SK-N-SH (cell line): ENCODE measurements around the gene SSTR3. TPM values are rescaled to one million over a fixed set of nuclear protein-coding genes. Genes with fewer than 3 reads are reported as not detected.

Experiments used
- CTCF ChIA-PET: fragments of 300-600, 350-600 bp; formaldehyde crosslinking; extraction: SDS; loops from one replicate; lab custom pipeline; 2021; lab: Yijun Ruan, JAX
- POLR2A ChIA-PET: fragments of 350-600 bp; sonication (Branson Sonifier 250); formaldehyde crosslinking; extraction: SDS; loops from one replicate; lab custom pipeline; 2020; ENCODE audit warnings: antibody characterized with exemption, inconsistent platforms; lab: Yijun Ruan, JAX
- DNase-seq: peaks from one replicate; pipeline ENCODE4 v3.0.0; 2012
- H2AFZ ChIP-seq: fragments of 200-600 bp; sonication (generic); 2 replicates; pipeline ENCODE4 v1.8.1; 2016; ENCODE audit warnings: antibody characterized with exemption, mild to moderate bottlenecking, low read depth
- H3F3A ChIP-seq: fragments of 200-600 bp; sonication (generic); replicated peaks from 2 replicates; pipeline ENCODE3; 2016; ENCODE audit warnings: antibody characterized with exemption, mild to moderate bottlenecking; ENCODE audit not compliant: insufficient read depth
- H3K27ac ChIP-seq, 2 experiments: fragments of 200-500 bp in 1 of 2; fragments of 200-600 bp in 1 of 2; sonication (Bioruptor generic) in 1 of 2; sonication (generic), shearing (Covaris generic) in 1 of 2; 2 replicates each; pipeline versions ENCODE4 v1.5.1 to v1.6.1; 2014 to 2016; ENCODE audit warnings: low read depth in 2 of 2, inconsistent platforms in 1 of 2, low read length in 1 of 2, mild to moderate bottlenecking in 1 of 2, mixed read lengths in 1 of 2
- H3K27me3 ChIP-seq: fragments of 200-600 bp; sonication (generic), shearing (Covaris generic); 2 replicates; pipeline ENCODE4 v1.6.1; 2016; ENCODE audit warnings: mixed run types; ENCODE audit not compliant: insufficient read depth
- H3K36me3 ChIP-seq, 2 experiments: fragments of 200-500 bp in 1 of 2; fragments of 200-600 bp in 1 of 2; sonication (Bioruptor generic) in 1 of 2; sonication (generic) in 1 of 2; replicated peaks in 1 of 2; 2 replicates each; pipeline versions ENCODE3 to v1.5.1; 2014 to 2016; ENCODE audit warnings: low read length in 1 of 2, mild to moderate bottlenecking in 1 of 2; ENCODE audit not compliant: insufficient read depth in 2 of 2, control insufficient read depth in 1 of 2
- H3K4me1 ChIP-seq, 2 experiments: fragments of 200-500 bp in 1 of 2; fragments of 200-600 bp in 1 of 2; sonication (Bioruptor generic) in 1 of 2; sonication (generic), shearing (Covaris generic) in 1 of 2; 2 replicates each; pipeline versions ENCODE4 v1.5.1 to v1.6.1; 2014 to 2016; ENCODE audit warnings: low read depth in 1 of 2, low read length in 1 of 2, mixed run types in 1 of 2; ENCODE audit not compliant: insufficient read depth in 2 of 2, control insufficient read depth in 1 of 2
- H3K4me2 ChIP-seq: fragments of 200-600 bp; sonication (generic), shearing (Covaris generic); 2 replicates; pipeline ENCODE4 v1.6.1; 2017; ENCODE audit warnings: mixed run types
- H3K4me3 ChIP-seq, 2 experiments: fragments of 200-500 bp in 1 of 2; fragments of 200-600 bp in 1 of 2; sonication (Bioruptor generic) in 1 of 2; sonication (generic), shearing (Covaris generic) in 1 of 2; 2 replicates each; pipeline versions ENCODE4 v1.5.1 to v1.8.1; 2014 to 2016; ENCODE audit warnings: low read depth in 2 of 2, inconsistent platforms in 1 of 2, low read length in 1 of 2, mild to moderate bottlenecking in 1 of 2, mixed read lengths in 1 of 2, moderate library complexity in 1 of 2
- H3K79me2 ChIP-seq: fragments of 200-600 bp; sonication (generic); 2 replicates; pipeline ENCODE4 v1.8.1; 2017; ENCODE audit warnings: mild to moderate bottlenecking; ENCODE audit not compliant: insufficient read depth
- H3K9ac ChIP-seq: fragments of 200-600 bp; sonication (generic); 2 replicates; pipeline ENCODE4 v1.6.1; 2017; ENCODE audit warnings: mixed run types
- H3K9me2 ChIP-seq: fragments of 200-600 bp; sonication (generic); 2 replicates; pipeline ENCODE4 v1.6.1; 2017; ENCODE audit warnings: mixed run types
- H3K9me3 ChIP-seq: fragments of 200-600 bp; sonication (generic); 2 replicates; pipeline ENCODE4 v1.6.1; 2017; ENCODE audit warnings: mixed run types, mild to moderate bottlenecking, moderate library complexity
- H4K20me1 ChIP-seq: fragments of 200-600 bp; sonication (generic); 2 replicates; pipeline ENCODE4 v1.6.1; 2017; ENCODE audit warnings: mild to moderate bottlenecking, mixed run types; ENCODE audit not compliant: insufficient read depth
- CHD2 ChIP-seq: fragments of 150-350 bp; IDR thresholded peaks from 2 replicates; pipeline ENCODE4 v1.6.1; 2018; ENCODE audit warnings: low read length; ENCODE audit not compliant: partially characterized antibody
- EZH2phosphoT487 ChIP-seq: fragments of 200-600 bp; sonication (generic); IDR thresholded peaks from 2 replicates; pipeline ENCODE4 v1.6.1; 2017; ENCODE audit warnings: low read depth, mixed run types, mild to moderate bottlenecking, antibody characterized with exemption, moderate library complexity, borderline replicate concordance
- FOXJ3 ChIP-seq: sonication (generic); formaldehyde crosslinking; IDR thresholded peaks from 2 replicates; pipeline ENCODE4 v1.5.1; 2020; ENCODE audit warnings: mild to moderate bottlenecking, missing genetic modification reagents
- FOXM1 ChIP-seq: IDR thresholded peaks from 2 replicates; pipeline ENCODE4 v1.4.0; 2012; ENCODE audit warnings: low read depth, mild to moderate bottlenecking
- GABPA ChIP-seq: IDR thresholded peaks from 2 replicates; pipeline ENCODE4 v1.4.0; 2012; ENCODE audit warnings: low read depth, mild to moderate bottlenecking
- MEF2A ChIP-seq: IDR thresholded peaks from 2 replicates; pipeline ENCODE4 v1.4.0; 2012; ENCODE audit warnings: low read depth, borderline replicate concordance
- NRF1 ChIP-seq: IDR thresholded peaks from 2 replicates; pipeline ENCODE4 v1.6.1; 2012; ENCODE audit warnings: low read depth, mild to moderate bottlenecking, low read length
- POLR2AphosphoS5 ChIP-seq: IDR thresholded peaks from 2 replicates; pipeline ENCODE4 v1.6.1; 2012; ENCODE audit warnings: low read depth, low read length
- RAD21 ChIP-seq: IDR thresholded peaks from 2 replicates; pipeline ENCODE4 v1.6.1; 2012; ENCODE audit warnings: mild to moderate bottlenecking, low read length
- RCOR1 ChIP-seq: fragments of 150-350 bp; IDR thresholded peaks from 2 replicates; pipeline ENCODE4 v1.6.1; 2017; ENCODE audit warnings: antibody characterized with exemption, low read length
- RFX5 ChIP-seq: IDR thresholded peaks from 2 replicates; pipeline ENCODE4 v1.6.1; 2012; ENCODE audit warnings: mild to moderate bottlenecking, improper control_type of control experiment, low read length
- SIN3A ChIP-seq: IDR thresholded peaks from 2 replicates; pipeline ENCODE4 v1.6.1; 2012; ENCODE audit warnings: low read depth, mild to moderate bottlenecking, low read length, moderate library complexity, borderline replicate concordance
- TCF12 ChIP-seq: IDR thresholded peaks from 2 replicates; pipeline ENCODE4 v1.4.0; 2012
- USF1 ChIP-seq: IDR thresholded peaks from 2 replicates; pipeline ENCODE4 v1.4.0; 2012; ENCODE audit warnings: low read depth, borderline replicate concordance
- WGBS: methylation state at CpG from one replicate; pipeline ENCODE4 v1.1.6; 2017; ENCODE audit warnings: low lambda C conversion rate; 5-methylcytosine and 5-hydroxymethylcytosine counted together
- polyA plus RNA-seq, 3 experiments: library from polyadenylated mRNA; depleted of rRNA; stranded (reverse); fragments of >200 nt; gene quantifications; 2 replicates each; pipeline ENCODE4 v1.2.3, GENCODE V29; 2012
- TF ChIP-seq, protein P1 (sequence below): IDR thresholded peaks from 2 replicates; pipeline ENCODE4 v1.4.0; 2012; ENCODE audit warnings: low read depth, borderline replicate concordance
- TF ChIP-seq, protein P2 (sequence below): IDR thresholded peaks from 2 replicates; pipeline ENCODE4 v1.4.0; 2012; ENCODE audit warnings: low read depth

Gene SSTR3
- polyA plus RNA-seq, 1 of the 3 experiments (the other 2 are of a cell fraction): not detected

DNA sequence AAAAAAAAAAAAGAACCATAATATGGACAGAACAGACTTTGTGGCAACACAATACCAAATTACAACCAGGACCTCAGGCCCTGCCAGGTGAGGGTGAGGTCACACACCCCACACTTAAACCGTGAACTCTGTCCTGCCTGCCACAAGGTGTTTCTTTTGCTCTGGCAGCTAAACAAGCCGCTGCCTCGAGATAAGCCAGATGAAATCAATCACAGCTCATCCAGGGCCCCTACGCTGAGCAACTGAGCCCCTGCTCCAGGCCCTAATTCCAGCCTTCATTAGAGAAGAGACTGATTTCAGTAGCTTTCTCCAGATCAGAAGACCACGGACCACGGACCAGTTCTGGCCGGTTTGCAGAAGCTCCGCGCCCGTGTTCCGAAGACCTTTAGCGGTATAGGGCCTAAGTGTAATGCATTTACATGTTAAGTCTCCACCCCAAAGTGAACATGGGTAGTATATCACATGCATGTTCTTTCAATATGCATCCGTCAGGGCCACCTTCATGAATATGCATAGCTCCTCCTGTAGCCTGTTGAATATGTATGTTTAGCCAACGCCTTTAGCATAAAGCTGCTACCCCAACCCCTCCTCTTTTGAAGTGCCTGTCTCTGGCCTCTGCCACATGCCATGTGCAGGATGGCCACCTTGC, 46.6 kb upstream of the SSTR3 start (continued):
- TF ChIP-seq, protein P1, sequence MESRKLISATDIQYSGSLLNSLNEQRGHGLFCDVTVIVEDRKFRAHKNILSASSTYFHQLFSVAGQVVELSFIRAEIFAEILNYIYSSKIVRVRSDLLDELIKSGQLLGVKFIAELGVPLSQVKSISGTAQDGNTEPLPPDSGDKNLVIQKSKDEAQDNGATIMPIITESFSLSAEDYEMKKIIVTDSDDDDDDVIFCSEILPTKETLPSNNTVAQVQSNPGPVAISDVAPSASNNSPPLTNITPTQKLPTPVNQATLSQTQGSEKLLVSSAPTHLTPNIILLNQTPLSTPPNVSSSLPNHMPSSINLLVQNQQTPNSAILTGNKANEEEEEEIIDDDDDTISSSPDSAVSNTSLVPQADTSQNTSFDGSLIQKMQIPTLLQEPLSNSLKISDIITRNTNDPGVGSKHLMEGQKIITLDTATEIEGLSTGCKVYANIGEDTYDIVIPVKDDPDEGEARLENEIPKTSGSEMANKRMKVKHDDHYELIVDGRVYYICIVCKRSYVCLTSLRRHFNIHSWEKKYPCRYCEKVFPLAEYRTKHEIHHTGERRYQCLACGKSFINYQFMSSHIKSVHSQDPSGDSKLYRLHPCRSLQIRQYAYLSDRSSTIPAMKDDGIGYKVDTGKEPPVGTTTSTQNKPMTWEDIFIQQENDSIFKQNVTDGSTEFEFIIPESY: no peak
- no peak for TF ChIP-seq FOXJ3 (CRISPR knock-in tag)
- TF ChIP-seq, protein P2, sequence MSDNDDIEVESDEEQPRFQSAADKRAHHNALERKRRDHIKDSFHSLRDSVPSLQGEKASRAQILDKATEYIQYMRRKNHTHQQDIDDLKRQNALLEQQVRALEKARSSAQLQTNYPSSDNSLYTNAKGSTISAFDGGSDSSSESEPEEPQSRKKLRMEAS: no peak
- no peak for TF ChIP-seq RCOR1
- no peak for TF ChIP-seq CHD2
- TF ChIP-seq EZH2phosphoT487: no peak

GRCh38 chr22:37258005-37258752, 45.9 kb upstream of the SSTR3 start:
- H3K79me2 ChIP-seq: no peaks in the 10 kb centered on the region
- no peaks in the 10 kb centered on the region for H3K36me3 ChIP-seq
- POLR2A ChIA-PET: no interaction called here
- H2AFZ ChIP-seq: no peak overlapping the region
- H3K9ac ChIP-seq: no peak overlapping the region
- H3K9me2 ChIP-seq: no peaks in the 10 kb centered on the region
- no peak overlapping the region for H3K27ac ChIP-seq
- H3K4me2 ChIP-seq: no peak overlapping the region
- no peaks in the 10 kb centered on the region for H3K27me3 ChIP-seq
- TF ChIP-seq, protein P2: no peak
- TF ChIP-seq USF1: no peak
- TF ChIP-seq RCOR1: no peak
- TF ChIP-seq MEF2A: no peak
- no peak for TF ChIP-seq SIN3A
- TF ChIP-seq FOXM1: no peak
- TF ChIP-seq POLR2AphosphoS5: no peak
- no peak for TF ChIP-seq TCF12
- no peak for TF ChIP-seq GABPA
- no peak for TF ChIP-seq FOXJ3 (CRISPR knock-in tag)
- no peak for TF ChIP-seq RAD21
- TF ChIP-seq RFX5: no peak
- no peak for TF ChIP-seq NRF1
- TF ChIP-seq, protein P1: no peak
- peaks cover 16% of the 10 kb centered on the region for H3F3A ChIP-seq
- CTCF ChIA-PET: interaction anchor here (0.9 to 4.8 kb wide), 10 partner anchors 12 to 476 kb away, joined by 3 to 124 read pairs (median 18); partner anchors contain the start of genes CYTH4 and RAC2
- no peaks in the 10 kb centered on the region for H3K9me3 ChIP-seq
- peaks cover 3 to 18% of the 10 kb centered on the region in 2 experiments for H3K4me1 ChIP-seq
- no peak overlapping the region for H3K4me3 ChIP-seq
- DNase-seq: no peak
- WGBS: 87% methylated on average over 9 of the region's 9 CpGs
- no peaks in the 10 kb centered on the region for H4K20me1 ChIP-seq
